GM10248 (cell line): ENCODE measurements around the gene PANX1.

Experiments
- CTCF ChIA-PET: fragments of 300-600 bp; sonication (Branson Sonifier 250); formaldehyde crosslinking; extraction: SDS; loops from one replicate; lab custom pipeline; 2021; ENCODE audit warnings: antibody characterized with exemption; lab: Yijun Ruan, JAX
- POLR2A ChIA-PET: fragments of 350-650 bp; sonication (Branson Sonifier 250); formaldehyde crosslinking; extraction: SDS; loops from one replicate; lab custom pipeline; 2020; ENCODE audit warnings: antibody characterized with exemption; lab: Yijun Ruan, JAX
- DNase-seq: peaks from one replicate; pipeline ENCODE4 v3.0.0; 2012; ENCODE audit errors: extremely low spot score
- CTCF ChIP-seq: IDR thresholded peaks from 2 replicates; pipeline ENCODE4 v1.5.1; 2012; ENCODE audit warnings: mild to moderate bottlenecking, low read depth; ENCODE audit errors: extremely low read depth, missing control alignments, control extremely low read depth

Gene PANX1

GRCh38 chr11:94127638-94128037 lies 1.0 kb upstream of the PANX1 start:
- DNase-seq: no peak
- ChIA-PET CTCF (interaction anchor here (1.3 to 1.8 kb wide), 4 partner anchors 8 to 56 kb away, joined by 4 to 8 read pairs (median 6); no protein-coding TSS in a partner anchor), POLR2A (no interaction called here)
- no peak for TF ChIP-seq CTCF

- DNase-seq: peak; percentile 35
- CTCF ChIA-PET: interaction anchor here (1.2 to 2.3 kb wide), 6 partner anchors 8 to 55 kb away, joined by 3 to 9 read pairs (median 6); no protein-coding TSS in a partner anchor
- POLR2A ChIA-PET: interaction anchor here (0.6 kb wide), 1 partner anchor 915 kb away, joined by 5 read pairs; no protein-coding TSS in a partner anchor
- no peak for TF ChIP-seq CTCF
Measured at GRCh38 chr11:94128291-94128745, 323 bp upstream of the PANX1 start.

GRCh38 chr11:94129512-94130297 lies 1.1 kb downstream of the PANX1 start:
- ChIA-PET POLR2A (no interaction called here), CTCF (interaction anchor here (1.2 to 2.3 kb wide), 5 partner anchors 10 to 54 kb away, joined by 3 to 9 read pairs (median 4); no protein-coding TSS in a partner anchor)
- TF ChIP-seq CTCF: no peak
- no peak for DNase-seq

GRCh38 chr11:94130298-94131046 lies 1.8 kb downstream of the PANX1 start:
- no peak for DNase-seq
- CTCF ChIA-PET: interaction anchor here (1.2 to 2.3 kb wide), 4 partner anchors 11 to 53 kb away, joined by 4 to 9 read pairs (median 6); no protein-coding TSS in a partner anchor
- POLR2A ChIA-PET: no interaction called here
- no peak for TF ChIP-seq CTCF

GRCh38 chr11:94131047-94131717 lies 2.5 kb downstream of the PANX1 start:
- TF ChIP-seq CTCF: no peak
- ChIA-PET CTCF (interaction anchor here (1.2 to 1.6 kb wide), 3 partner anchors 10 to 53 kb away, joined by 3 to 6 read pairs (median 5); no protein-coding TSS in a partner anchor), POLR2A (no interaction called here)
- DNase-seq: no peak

GRCh38 chr11:94131718-94132115 lies 3.1 kb downstream of the PANX1 start:
- POLR2A ChIA-PET: no interaction called here

More at GRCh38 chr11:94131718-94132115, 3.1 kb downstream of the PANX1 start:
- DNase-seq: no peak
- no peak for TF ChIP-seq CTCF
- CTCF ChIA-PET: interaction anchor here (1.2 to 1.6 kb wide), 3 partner anchors 10 to 52 kb away, joined by 3 to 6 read pairs (median 5); no protein-coding TSS in a partner anchor
